H1 (cell line): ENCODE results near the gene NME8. TPM values are rescaled to one million over a fixed set of nuclear protein-coding genes. Genes with fewer than 3 reads are reported as not detected.

ENCODE experiments used
- CTCF ChIA-PET: fragments of 300-600 bp; sonication (Branson Sonifier 250); formaldehyde crosslinking; loops from one replicate; lab custom pipeline; 2021; ENCODE audit not compliant: partially characterized antibody; lab: Charles Lee
- POLR2A ChIA-PET: fragments of 300-600 bp; sonication (Branson Sonifier 250); formaldehyde crosslinking; loops from one replicate; lab custom pipeline; 2021; ENCODE audit warnings: inconsistent platforms; ENCODE audit not compliant: partially characterized antibody; lab: Charles Lee
- DNase-seq, 2 experiments: peaks; one replicate each; pipeline versions ENCODE4 v3.0.0 to v3.0.0-alpha.2; 2010 to 2022; ENCODE audit warnings: low spot score in 2 of 2, low read depth in 1 of 2, mixed read lengths in 1 of 2
- FAIRE-seq: peaks from 2 replicates; lab custom pipeline; 2011; peaks lifted over from hg19 to GRCh38; lab: Jason Lieb, UNC
- H2AFZ ChIP-seq: 2 replicates; pipeline ENCODE4 v1.8.1; 2012; ENCODE audit warnings: low read length, inconsistent platforms
- H2AK5ac ChIP-seq: 2 replicates; pipeline ENCODE4 v1.6.1; 2013; ENCODE audit warnings: low read depth, low read length
- H2BK120ac ChIP-seq: replicated peaks from 2 replicates; pipeline ENCODE3; 2013; ENCODE audit warnings: low read depth, low read length, inconsistent platforms
- H2BK12ac ChIP-seq: 2 replicates; pipeline ENCODE4 v1.6.1; 2013; ENCODE audit warnings: low read depth, low read length
- H2BK15ac ChIP-seq: 2 replicates; pipeline ENCODE4 v1.6.1; 2013; ENCODE audit warnings: low read length
- H2BK20ac ChIP-seq: 2 replicates; pipeline ENCODE4 v1.6.1; 2013; ENCODE audit warnings: low read length
- H2BK5ac ChIP-seq: 2 replicates; pipeline ENCODE4 v1.6.1; 2013; ENCODE audit warnings: low read depth, low read length
- H3K14ac ChIP-seq: 2 replicates; pipeline ENCODE4 v1.6.1; 2013; ENCODE audit warnings: inconsistent platforms; ENCODE audit not compliant: insufficient read length
- H3K18ac ChIP-seq: 2 replicates; pipeline ENCODE4 v1.6.1; 2013; ENCODE audit warnings: low read length; ENCODE audit errors: extremely low read depth
- H3K23ac ChIP-seq: 2 replicates; pipeline ENCODE4 v1.6.1; 2013; ENCODE audit warnings: inconsistent platforms; ENCODE audit not compliant: insufficient read length
- H3K23me2 ChIP-seq: 2 replicates; pipeline ENCODE4 v1.6.1; 2013; ENCODE audit warnings: low read depth, low read length
- H3K27ac ChIP-seq: 2 replicates; pipeline ENCODE4 v1.6.1; 2011; ENCODE audit warnings: low read depth, low read length, inconsistent platforms
- H3K27me3 ChIP-seq, 4 experiments: replicated peaks in 1 of 4; 1 replicate in 1 of 4; 2 replicates in 3 of 4; pipeline versions ENCODE4 v1.6.1 to v1.8.1; 2011 to 2013; ENCODE audit warnings: low read length in 3 of 4, mild to moderate bottlenecking in 3 of 4, inconsistent platforms in 2 of 4, mixed read lengths in 2 of 4, moderate library complexity in 1 of 4; ENCODE audit not compliant: control insufficient read depth in 3 of 4, insufficient read depth in 3 of 4; ENCODE audit errors: extremely low read depth in 1 of 4
- H3K36me3 ChIP-seq, 4 experiments: 2 replicates each; pipeline versions ENCODE4 v1.6.1 to v1.8.1; 2011 to 2013; ENCODE audit warnings: mild to moderate bottlenecking in 4 of 4, low read length in 3 of 4, moderate library complexity in 2 of 4, control low read depth in 1 of 4, inconsistent platforms in 1 of 4; ENCODE audit not compliant: insufficient read depth in 4 of 4, control insufficient read depth in 2 of 4
- H3K4ac ChIP-seq: replicated peaks from 2 replicates; pipeline ENCODE3; 2013; ENCODE audit warnings: low read length, low read depth, mixed read lengths, inconsistent platforms; ENCODE audit not compliant: insufficient read length
- H3K4me1 ChIP-seq, 4 experiments: replicated peaks in 1 of 4; 1 replicate in 1 of 4; 2 replicates in 3 of 4; pipeline versions ENCODE4 v1.6.1 to v1.8.1; 2011 to 2013; ENCODE audit warnings: low read length in 3 of 4, inconsistent platforms in 2 of 4, mixed read lengths in 1 of 4; ENCODE audit not compliant: insufficient read depth in 4 of 4, control insufficient read depth in 3 of 4
- H3K4me2 ChIP-seq, 2 experiments: 2 replicates each; pipeline versions ENCODE4 v1.6.1 to v1.8.1; 2011 to 2013; ENCODE audit warnings: low read depth in 2 of 2, low read length in 2 of 2, control low read depth in 1 of 2, inconsistent platforms in 1 of 2, mild to moderate bottlenecking in 1 of 2; ENCODE audit not compliant: insufficient read depth in 1 of 2
- H3K4me3 ChIP-seq, 4 experiments: fragments of 200-600, 300-600 bp in 1 of 4; sonication (generic), shearing (Covaris generic), sonication (Bioruptor Twin) in 1 of 4; 2 replicates each; pipeline versions ENCODE4 v1.5.1 to v1.8.1; 2011 to 2016; ENCODE audit warnings: low read length in 4 of 4, low read depth in 3 of 4, control low read depth in 2 of 4, inconsistent platforms in 2 of 4, mild to moderate bottlenecking in 2 of 4, mixed read lengths in 1 of 4, moderate library complexity in 1 of 4; ENCODE audit not compliant: insufficient read depth in 2 of 4; ENCODE audit errors: extremely low read depth in 1 of 4
- H3K56ac ChIP-seq: replicated peaks from 2 replicates; pipeline ENCODE3; 2013; ENCODE audit warnings: low read depth, mild to moderate bottlenecking, mixed read lengths, low read length, inconsistent platforms; ENCODE audit not compliant: insufficient read length
- H3K79me1 ChIP-seq: 2 replicates; pipeline ENCODE4 v1.6.1; 2013; ENCODE audit warnings: low read depth, low read length, control low read depth
- H3K79me2 ChIP-seq, 2 experiments: 2 replicates each; pipeline versions ENCODE4 v1.6.1 to v1.8.1; 2012 to 2013; ENCODE audit warnings: low read length in 2 of 2, mild to moderate bottlenecking in 2 of 2, inconsistent platforms in 1 of 2; ENCODE audit not compliant: insufficient read depth in 2 of 2, control insufficient read depth in 1 of 2
- H3K9ac ChIP-seq, 4 experiments: replicated peaks in 1 of 4; 1 replicate in 1 of 4; 2 replicates in 3 of 4; pipeline versions ENCODE4 v1.6.1 to v1.8.1; 2011 to 2013; ENCODE audit warnings: low read depth in 3 of 4, low read length in 3 of 4, control low read depth in 2 of 4, mild to moderate bottlenecking in 2 of 4, moderate library complexity in 2 of 4, inconsistent platforms in 1 of 4; ENCODE audit errors: extremely low read depth in 1 of 4
- H3K9me3 ChIP-seq, 2 experiments: 2 replicates each; pipeline versions ENCODE4 v1.6.1 to v1.8.1; 2012 to 2013; ENCODE audit warnings: mild to moderate bottlenecking in 2 of 2, moderate library complexity in 2 of 2, control low read depth in 1 of 2, inconsistent platforms in 1 of 2, low read depth in 1 of 2, low read length in 1 of 2, mixed read lengths in 1 of 2; ENCODE audit not compliant: insufficient read depth in 2 of 2
- H4K20me1 ChIP-seq, 2 experiments: replicated peaks in 1 of 2; 2 replicates each; pipeline versions ENCODE3 to v1.8.1; 2011 to 2013; ENCODE audit warnings: inconsistent platforms in 2 of 2, low read length in 2 of 2, mild to moderate bottlenecking in 1 of 2; ENCODE audit not compliant: insufficient read depth in 2 of 2, control insufficient read depth in 1 of 2
- H4K5ac ChIP-seq: 2 replicates; pipeline ENCODE4 v1.6.1; 2013; ENCODE audit warnings: low read length, low read depth, mixed read lengths, inconsistent platforms; ENCODE audit not compliant: insufficient read length
- H4K8ac ChIP-seq: 2 replicates; pipeline ENCODE4 v1.8.0; 2013; ENCODE audit warnings: mild to moderate bottlenecking, moderate library complexity, low read length, inconsistent platforms; ENCODE audit not compliant: insufficient read depth; ENCODE audit errors: extremely low read depth
- H4K91ac ChIP-seq: replicated peaks from 2 replicates; pipeline ENCODE3; 2013; ENCODE audit warnings: low read length, mixed read lengths, inconsistent platforms; ENCODE audit not compliant: insufficient read length
- CBX5 ChIP-seq: fragments of 300-800, 300-1000 bp; sonication (generic); IDR thresholded peaks from 2 replicates; pipeline ENCODE4 v1.7.1; 2016; ENCODE audit warnings: antibody characterized with exemption, low read length, low read depth
- CTCF ChIP-seq, 3 experiments: IDR thresholded peaks; 1 replicate in 2 of 3; 2 replicates in 1 of 3; pipeline versions ENCODE4 v1.5.1 to v1.6.1; 2011; ENCODE audit warnings: low read length in 3 of 3, mild to moderate bottlenecking in 3 of 3, inconsistent platforms in 2 of 3, low read depth in 1 of 3, moderate library complexity in 1 of 3; ENCODE audit not compliant: insufficient read depth in 1 of 3; ENCODE audit errors: control extremely low read depth in 1 of 3
- JUN ChIP-seq: IDR thresholded peaks from 2 replicates; pipeline ENCODE4 v1.6.1; 2011; ENCODE audit warnings: low read depth, mild to moderate bottlenecking, improper control_type of control experiment, low read length
- MAX ChIP-seq: IDR thresholded peaks from 2 replicates; pipeline ENCODE4 v1.6.1; 2012; ENCODE audit warnings: inconsistent platforms
- RAD21 ChIP-seq, 2 experiments: IDR thresholded peaks in 1 of 2; conservative IDR thresholded peaks in 1 of 2; 2 replicates each; pipeline ENCODE4 v1.6.1; 2011; ENCODE audit warnings: low read depth in 2 of 2, low read length in 2 of 2, improper control_type of control experiment in 1 of 2, inconsistent platforms in 1 of 2, mild to moderate bottlenecking in 1 of 2, moderate library complexity in 1 of 2
- TAF1 ChIP-seq: IDR thresholded peaks from 2 replicates; pipeline ENCODE4 v1.6.1; 2011; ENCODE audit warnings: mild to moderate bottlenecking, low read depth, low read length
- WGBS, 2 experiments: shearing (Covaris generic) in 1 of 2; methylation state at CpG; one replicate each; pipeline versions ENCODE4 v1.1.6 to v1.1.7; 2013 to 2015; ENCODE audit warnings: low lambda C conversion rate in 2 of 2, mixed read lengths in 2 of 2, inconsistent platforms in 1 of 2, low coverage in 1 of 2, missing lambda C conversion rate in 1 of 2; ENCODE audit not compliant: insufficient replicate concordance in 2 of 2, insufficient coverage in 1 of 2, insufficient read length in 1 of 2; ENCODE audit errors: extremely low coverage in 1 of 2, missing lambda C conversion rate in 1 of 2; 5-methylcytosine and 5-hydroxymethylcytosine counted together
- polyA plus RNA-seq, 7 experiments: library from polyadenylated mRNA; depleted of rRNA in 3 of 7; stranded (reverse) in 5 of 7; unstranded in 2 of 7; fragments of >200 nt in 5 of 7; fragments of 200-250 nt in 2 of 7; gene quantifications; 1 replicate in 5 of 7; 2 replicates in 1 of 7; 4 replicates in 1 of 7; pipeline versions ENCODE4 v1.2.1 to v1.2.3, GENCODE V29; 2011 to 2013; ENCODE audit warnings: missing spikeins in 2 of 7, mixed read lengths in 2 of 7
- total RNA-seq: library from RNA; stranded (reverse); fragmentation: NEBNext Ultra II Directional; extraction: Animal tissue kit (Norgen Biotek cat#: 25700); gene quantifications from 2 replicates; pipeline ENCODE4 v1.2.1, GENCODE V29; 2021

Gene NME8
- total and polyA plus RNA-seq, 2 of the 8 experiments (the other 6 are each of a cell fraction or from before 2014, with no cell fraction given): 0.22 to 0.44 TPM

DNA sequence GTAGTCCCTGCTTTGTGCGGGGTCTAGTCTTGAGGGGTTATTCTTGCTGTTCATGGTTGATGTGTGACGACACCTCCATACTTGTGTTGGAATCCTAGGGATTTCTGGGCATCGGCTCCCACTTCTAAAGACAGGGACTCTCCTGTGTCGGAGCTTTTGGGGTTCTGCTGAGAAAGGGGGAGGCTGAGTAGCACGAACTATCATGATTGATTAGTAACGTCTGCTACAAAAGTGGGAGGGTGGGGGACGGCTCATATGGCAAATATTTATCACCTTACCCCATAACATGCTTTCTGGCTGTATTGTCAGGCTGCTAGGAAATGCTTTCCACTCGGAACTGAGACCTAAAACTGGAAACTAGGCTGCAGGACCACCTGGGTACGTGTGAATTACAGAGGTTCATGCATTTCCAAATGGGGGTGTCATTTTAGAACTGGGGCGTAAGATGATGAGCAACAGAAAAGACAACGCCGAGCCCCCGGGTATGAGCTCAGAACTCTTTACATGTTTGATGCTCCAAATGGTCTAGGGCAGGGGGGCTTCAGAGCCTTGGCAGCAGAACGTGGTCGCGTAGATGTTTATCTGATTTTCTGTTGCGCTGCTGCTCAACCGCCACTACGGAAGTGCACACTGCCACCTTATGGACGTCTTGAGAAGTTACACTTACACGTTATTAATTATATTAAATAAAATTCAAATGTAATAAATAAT, 15.1 kb upstream of the NME8 start:
- no peak overlapping the region for H3K9ac ChIP-seq
- no peak overlapping the region for H4K5ac ChIP-seq
- no peak overlapping the region for H4K91ac ChIP-seq
- no peaks in the 10 kb centered on the region for H3K79me2 ChIP-seq
- no peak overlapping the region for H3K14ac ChIP-seq
- no peak overlapping the region for H2BK15ac ChIP-seq
- H4K8ac ChIP-seq: no peak overlapping the region
- H3K4me2 ChIP-seq: peak overlapping the region in 1 of 2 experiments; percentile 36; a peak in 1 of 4 replicates
- no peak for TF ChIP-seq TAF1
- no peak for TF ChIP-seq JUN
- TF ChIP-seq MAX: no peak
- no peak for TF ChIP-seq CBX5
- peak; percentile 50 to 78 (median 50) for TF ChIP-seq CTCF (IDR thresholded peaks at IDR 0.05; ENCODE audit: control extremely low read depth in 1 of 3, insufficient read depth in 1 of 3, low read depth in 1 of 3, low read length in 3 of 3)
- peak; percentile 85 to 87 for TF ChIP-seq RAD21 (IDR thresholded peaks at IDR 0.05 in 1 of 2, conservative IDR thresholded peaks at IDR 0.05 in 1 of 2; ENCODE audit: low read depth in 2 of 2, low read length in 2 of 2)
- H3K4me1 ChIP-seq: peaks cover 0 to 3% (median 0%) of the 10 kb centered on the region in 4 experiments; a peak in 1 of 7 replicates
- H3K79me1 ChIP-seq: no peaks in the 10 kb centered on the region
- no peaks in the 10 kb centered on the region for H3K23me2 ChIP-seq
- H3K27me3 ChIP-seq: no peaks in the 10 kb centered on the region
- H2AK5ac ChIP-seq: no peak overlapping the region
- no peak overlapping the region for H2BK20ac ChIP-seq
- WGBS, 2 experiments: 50% methylated on average over 21 of the region's 21 CpGs; no CpG with 5 or more reads in 1 of the 2 experiments
- H2BK12ac ChIP-seq: no peak overlapping the region
- DNase-seq: peak in 1 of 2 experiments; percentile 7
- no peak overlapping the region for H3K18ac ChIP-seq
- no peak for FAIRE-seq
- H3K4me3 ChIP-seq: no peak overlapping the region
- no peak overlapping the region for H3K4ac ChIP-seq
- ChIA-PET CTCF (interaction anchor here (0.7 to 3.0 kb wide), 20 partner anchors 8 to 609 kb away, joined by 3 to 8 read pairs (median 4); partner anchors contain the start of gene ELMO1), POLR2A (no interaction called here)
- H3K27ac ChIP-seq: no peak overlapping the region
- peak overlapping the region; percentile 70 for H2AFZ ChIP-seq
- H4K20me1 ChIP-seq: no peaks in the 10 kb centered on the region
- H3K56ac ChIP-seq: no peak overlapping the region
- H2BK120ac ChIP-seq: no peak overlapping the region
- H3K36me3 ChIP-seq: no peaks in the 10 kb centered on the region
- H3K23ac ChIP-seq: no peak overlapping the region
- no peaks in the 10 kb centered on the region for H3K9me3 ChIP-seq
- H2BK5ac ChIP-seq: no peak overlapping the region
